Hepatocyte (in vitro differentiated cells): Measurements from ENCODE around the gene HCAR3.
"Not testable (repeated sequence)": the region's sequence is repeated elsewhere in the genome, so short reads cannot be mapped to it uniquely, and the experiment has no call there.

ENCODE experiments used
- EZH2 ChIP-seq: fragments of 200-600 bp; sonication (generic); IDR thresholded peaks from 2 replicates; pipeline ENCODE4 v1.6.1; 2016; ENCODE audit warnings: antibody characterized with exemption, mild to moderate bottlenecking, borderline replicate concordance
- TF ChIP-seq, protein P1 (sequence below): fragments of 200-600 bp; sonication (generic); IDR thresholded peaks from 2 replicates; pipeline ENCODE4 v1.5.1; 2016; ENCODE audit warnings: antibody characterized with exemption, mild to moderate bottlenecking; ENCODE audit not compliant: poor library complexity

DNA sequence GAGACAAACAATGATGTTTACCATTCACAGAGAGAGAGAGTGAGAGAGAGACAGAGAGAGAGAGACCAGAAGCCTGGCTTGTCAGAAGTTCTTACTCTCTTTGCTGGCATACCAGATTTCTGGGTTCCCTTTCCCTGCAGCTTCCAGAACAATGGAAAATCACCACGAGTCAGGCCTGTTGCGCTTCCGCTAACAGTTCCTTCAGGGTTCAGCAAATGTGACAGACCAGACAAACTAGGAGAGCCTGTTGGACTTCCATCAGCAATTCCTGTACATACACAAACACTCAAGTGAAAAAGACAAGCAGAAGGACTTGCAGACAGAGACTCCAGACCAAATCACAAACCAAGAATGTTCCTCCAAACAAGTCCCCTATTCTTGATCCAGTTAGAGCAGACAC lies 7.3 kb downstream of the HCAR3 start:
- not testable (repeated sequence) for TF ChIP-seq EZH2
- TF ChIP-seq, protein P1, sequence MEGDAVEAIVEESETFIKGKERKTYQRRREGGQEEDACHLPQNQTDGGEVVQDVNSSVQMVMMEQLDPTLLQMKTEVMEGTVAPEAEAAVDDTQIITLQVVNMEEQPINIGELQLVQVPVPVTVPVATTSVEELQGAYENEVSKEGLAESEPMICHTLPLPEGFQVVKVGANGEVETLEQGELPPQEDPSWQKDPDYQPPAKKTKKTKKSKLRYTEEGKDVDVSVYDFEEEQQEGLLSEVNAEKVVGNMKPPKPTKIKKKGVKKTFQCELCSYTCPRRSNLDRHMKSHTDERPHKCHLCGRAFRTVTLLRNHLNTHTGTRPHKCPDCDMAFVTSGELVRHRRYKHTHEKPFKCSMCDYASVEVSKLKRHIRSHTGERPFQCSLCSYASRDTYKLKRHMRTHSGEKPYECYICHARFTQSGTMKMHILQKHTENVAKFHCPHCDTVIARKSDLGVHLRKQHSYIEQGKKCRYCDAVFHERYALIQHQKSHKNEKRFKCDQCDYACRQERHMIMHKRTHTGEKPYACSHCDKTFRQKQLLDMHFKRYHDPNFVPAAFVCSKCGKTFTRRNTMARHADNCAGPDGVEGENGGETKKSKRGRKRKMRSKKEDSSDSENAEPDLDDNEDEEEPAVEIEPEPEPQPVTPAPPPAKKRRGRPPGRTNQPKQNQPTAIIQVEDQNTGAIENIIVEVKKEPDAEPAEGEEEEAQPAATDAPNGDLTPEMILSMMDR, result not testable (repeated sequence)
